ENCODE measurements around the gene PSMD13.

PSMD13 gene

DNA sequence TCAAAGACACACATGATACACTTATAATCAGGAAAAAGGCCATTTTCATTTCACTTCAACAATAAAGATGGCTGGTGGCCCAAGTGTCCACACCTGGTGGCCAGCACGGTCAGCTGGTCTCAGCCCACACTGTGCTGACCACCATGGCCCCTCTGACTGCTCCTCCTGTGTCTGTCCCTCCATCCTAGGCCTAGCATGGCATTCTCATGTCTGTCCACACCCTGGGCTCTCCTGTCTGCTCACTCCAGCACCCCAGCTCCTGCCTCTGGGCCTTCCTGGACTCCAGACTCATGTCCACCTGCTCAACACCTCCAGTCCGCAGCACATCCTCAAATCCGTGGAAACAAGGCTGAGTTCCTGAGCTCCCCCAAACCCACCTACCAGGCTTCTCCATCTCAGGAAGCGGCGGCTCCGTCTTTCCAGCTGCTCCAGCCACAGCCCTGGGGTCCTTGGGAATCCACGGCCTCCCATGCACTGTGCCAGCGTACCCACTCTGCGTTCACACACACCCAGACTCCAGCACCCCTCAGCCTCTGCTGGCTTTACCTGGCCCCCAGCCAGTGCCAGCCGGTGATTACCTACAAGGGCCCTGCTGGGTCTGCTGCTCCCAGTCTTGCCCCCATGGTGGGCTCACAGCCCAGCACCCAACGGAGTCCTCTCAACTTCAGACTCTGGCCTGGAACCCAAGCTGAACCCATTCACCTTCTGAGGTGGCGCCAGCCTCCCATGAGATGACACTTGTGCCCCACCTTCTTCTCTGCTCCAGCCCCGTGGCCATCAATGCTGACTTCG, 14.6 kb upstream of the PSMD13 start:
- H3K4me3 ChIP-seq (ENCODE audit: low read length), result no peak overlapping the region
- WGBS, result 95% methylated on average over 14 of the region's 14 CpGs
- no peaks in the 10 kb centered on the region for H3K27me3 ChIP-seq (ENCODE audit: insufficient read depth, low read length)
- H3K36me3 ChIP-seq (ENCODE audit: insufficient read depth, low read length), result peaks cover 4% of the 10 kb centered on the region
- no peak overlapping the region for H3K9ac ChIP-seq (ENCODE audit: low read depth, low read length)
- no peak overlapping the region for H3K27ac ChIP-seq (ENCODE audit: low read depth, low read length)
- H3K4me1 ChIP-seq (ENCODE audit: insufficient read depth, low read length), result no peaks in the 10 kb centered on the region
- no peaks in the 10 kb centered on the region for H3K9me3 ChIP-seq (ENCODE audit: insufficient read depth, low read depth, low read length)

GRCh38 chr11:223026-223789, 13.6 kb upstream of the PSMD13 start:
- H3K36me3 ChIP-seq (ENCODE audit: insufficient read depth, low read length), result peaks cover 4% of the 10 kb centered on the region
- H3K4me1 ChIP-seq (ENCODE audit: insufficient read depth, low read length), result no peaks in the 10 kb centered on the region
- no peak overlapping the region for H3K9ac ChIP-seq (ENCODE audit: low read depth, low read length)
- H3K27ac ChIP-seq (ENCODE audit: low read depth, low read length), result no peak overlapping the region
- H3K4me3 ChIP-seq (ENCODE audit: low read length), result no peak overlapping the region
- no peaks in the 10 kb centered on the region for H3K9me3 ChIP-seq (ENCODE audit: insufficient read depth, low read depth, low read length)
- H3K27me3 ChIP-seq (ENCODE audit: insufficient read depth, low read length), result no peaks in the 10 kb centered on the region
- 88% methylated on average over 16 of the region's 16 CpGs for WGBS

GRCh38 chr11:223884-224283, 12.9 kb upstream of the PSMD13 start:
- H3K4me3 ChIP-seq (ENCODE audit: low read length), result no peak overlapping the region
- H3K9me3 ChIP-seq (ENCODE audit: insufficient read depth, low read depth, low read length), result no peaks in the 10 kb centered on the region
- H3K9ac ChIP-seq (ENCODE audit: low read depth, low read length), result no peak overlapping the region
- H3K27ac ChIP-seq (ENCODE audit: low read depth, low read length), result no peak overlapping the region
- no peaks in the 10 kb centered on the region for H3K36me3 ChIP-seq (ENCODE audit: insufficient read depth, low read length)
- H3K4me1 ChIP-seq (ENCODE audit: insufficient read depth, low read length), result no peaks in the 10 kb centered on the region
- H3K27me3 ChIP-seq (ENCODE audit: insufficient read depth, low read length), result no peaks in the 10 kb centered on the region
- 93% methylated on average over 9 of the region's 9 CpGs for WGBS

- H3K9ac ChIP-seq (ENCODE audit: low read depth, low read length), result no peak overlapping the region
- H3K27me3 ChIP-seq (ENCODE audit: insufficient read depth, low read length), result no peaks in the 10 kb centered on the region
- H3K27ac ChIP-seq (ENCODE audit: low read depth, low read length), result no peak overlapping the region
- no peaks in the 10 kb centered on the region for H3K4me1 ChIP-seq (ENCODE audit: insufficient read depth, low read length)
- H3K9me3 ChIP-seq (ENCODE audit: insufficient read depth, low read depth, low read length), result no peaks in the 10 kb centered on the region
- no peak overlapping the region for H3K4me3 ChIP-seq (ENCODE audit: low read length)
- WGBS, result 95% methylated on average over 7 of the region's 7 CpGs
- H3K36me3 ChIP-seq (ENCODE audit: insufficient read depth, low read length), result no peaks in the 10 kb centered on the region
Measured at GRCh38 chr11:224424-224823, 12.4 kb upstream of the PSMD13 start.

DNA sequence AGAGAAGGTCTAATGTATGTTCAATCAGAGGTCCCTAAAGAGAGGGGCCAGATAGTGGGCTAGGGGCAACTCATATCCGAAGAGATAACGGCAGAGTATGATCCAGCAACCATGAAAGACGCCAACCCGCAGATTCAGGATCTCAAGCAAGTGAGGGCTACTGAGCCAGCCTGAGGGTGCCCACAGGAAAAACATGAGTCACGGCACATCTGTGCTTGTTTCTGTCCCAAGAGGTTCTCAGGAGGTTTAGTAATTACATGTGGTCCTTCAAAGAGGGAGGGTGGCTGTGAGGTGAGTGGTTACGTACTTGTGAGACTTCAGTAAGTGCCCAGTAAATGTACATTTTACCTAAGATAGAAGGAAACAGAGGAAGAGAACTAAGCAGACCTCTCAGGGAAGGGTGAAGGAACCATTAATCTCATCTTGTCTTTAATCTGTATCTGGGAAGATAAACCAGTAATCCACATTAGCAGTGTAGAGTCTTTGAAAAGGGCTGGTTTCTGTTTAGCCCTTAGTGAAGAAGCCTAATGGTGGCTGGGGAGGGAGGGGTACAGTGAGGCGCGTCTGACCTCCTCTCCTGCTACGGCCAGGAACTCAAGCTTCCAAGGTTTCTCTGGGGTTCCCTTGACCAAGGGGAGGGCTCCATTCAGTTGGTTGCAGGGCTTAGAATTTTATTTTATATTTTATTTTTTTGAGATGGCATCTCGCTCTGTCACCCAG, 10.9 kb upstream of the PSMD13 start:
- Histone ChIP-seq H3K9me3 (ENCODE audit: insufficient read depth, low read depth, low read length) (no peaks in the 10 kb centered on the region), H3K9ac (ENCODE audit: low read depth, low read length) (no peak overlapping the region), H3K4me3 (ENCODE audit: low read length) (no peak overlapping the region), H3K4me1 (ENCODE audit: insufficient read depth, low read length) (no peaks in the 10 kb centered on the region), H3K27me3 (ENCODE audit: insufficient read depth, low read length) (no peaks in the 10 kb centered on the region), H3K27ac (ENCODE audit: low read depth, low read length) (no peak overlapping the region), H3K36me3 (ENCODE audit: insufficient read depth, low read length) (no peaks in the 10 kb centered on the region)
- 94% methylated on average over 10 of the region's 10 CpGs for WGBS

GRCh38 chr11:227824-228379, 8.9 kb upstream of the PSMD13 start:
- WGBS, result 88% methylated on average over 5 of the region's 6 CpGs
- Histone ChIP-seq H3K9ac (ENCODE audit: low read depth, low read length) (no peak overlapping the region), H3K9me3 (ENCODE audit: insufficient read depth, low read depth, low read length) (no peaks in the 10 kb centered on the region), H3K27ac (ENCODE audit: low read depth, low read length) (no peak overlapping the region), H3K36me3 (ENCODE audit: insufficient read depth, low read length) (peaks cover 4% of the 10 kb centered on the region; the same call in 1 of the 2 replicates), H3K4me1 (ENCODE audit: insufficient read depth, low read length) (no peaks in the 10 kb centered on the region), H3K4me3 (ENCODE audit: low read length) (no peak overlapping the region), H3K27me3 (ENCODE audit: insufficient read depth, low read length) (no peaks in the 10 kb centered on the region)

DNA sequence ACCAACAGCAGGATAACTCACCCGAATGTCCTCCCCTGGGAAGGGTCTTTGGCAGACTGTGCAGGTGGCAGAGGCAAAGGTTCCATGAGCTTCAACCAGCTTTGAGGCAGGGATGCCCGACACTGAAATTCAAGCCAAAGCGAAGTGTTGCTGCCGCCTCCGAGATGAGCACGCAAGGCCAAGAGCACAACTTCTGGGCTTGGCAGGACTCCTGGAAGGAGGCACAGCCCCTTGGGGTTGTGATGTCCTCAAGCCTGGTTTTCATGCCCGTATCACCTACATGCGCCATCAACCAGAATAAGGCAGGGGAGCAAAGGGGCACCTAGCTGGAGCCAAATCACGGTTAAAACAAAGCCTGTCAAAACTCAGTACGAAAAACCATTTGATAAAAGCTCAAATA, 6.3 kb upstream of the PSMD13 start:
- H3K27ac ChIP-seq (ENCODE audit: low read depth, low read length), result no peak overlapping the region
- H3K9me3 ChIP-seq (ENCODE audit: insufficient read depth, low read depth, low read length), result no peaks in the 10 kb centered on the region
- H3K4me3 ChIP-seq (ENCODE audit: low read length), result no peak overlapping the region
- no peak overlapping the region; the same call in 1 of the 2 replicates for H3K9ac ChIP-seq (ENCODE audit: low read depth, low read length)
- H3K36me3 ChIP-seq (ENCODE audit: insufficient read depth, low read length), result peaks cover 4% of the 10 kb centered on the region; the same call in 1 of the 2 replicates
- WGBS, result 95% methylated on average over 10 of the region's 10 CpGs
- H3K4me1 ChIP-seq (ENCODE audit: insufficient read depth, low read length), result no peaks in the 10 kb centered on the region
- no peaks in the 10 kb centered on the region for H3K27me3 ChIP-seq (ENCODE audit: insufficient read depth, low read length)

GRCh38 chr11:232783-233565, 3.8 kb upstream of the PSMD13 start:
- H3K4me3 ChIP-seq (ENCODE audit: low read length), result no peak overlapping the region
- no peaks in the 10 kb centered on the region for H3K27me3 ChIP-seq (ENCODE audit: insufficient read depth, low read length)
- no peak overlapping the region for H3K27ac ChIP-seq (ENCODE audit: low read depth, low read length)
- H3K36me3 ChIP-seq (ENCODE audit: insufficient read depth, low read length), result peaks cover 4% of the 10 kb centered on the region; the same call in 1 of the 2 replicates
- no peaks in the 10 kb centered on the region for H3K9me3 ChIP-seq (ENCODE audit: insufficient read depth, low read depth, low read length)
- 0 out of 2 replicates have a peak, but pooled peaks cover 4% of the 10 kb centered on the region for H3K4me1 ChIP-seq (ENCODE audit: insufficient read depth, low read length)
- no peak overlapping the region for H3K9ac ChIP-seq (ENCODE audit: low read depth, low read length)
- WGBS, result 92% methylated on average over 20 of the region's 20 CpGs

DNA sequence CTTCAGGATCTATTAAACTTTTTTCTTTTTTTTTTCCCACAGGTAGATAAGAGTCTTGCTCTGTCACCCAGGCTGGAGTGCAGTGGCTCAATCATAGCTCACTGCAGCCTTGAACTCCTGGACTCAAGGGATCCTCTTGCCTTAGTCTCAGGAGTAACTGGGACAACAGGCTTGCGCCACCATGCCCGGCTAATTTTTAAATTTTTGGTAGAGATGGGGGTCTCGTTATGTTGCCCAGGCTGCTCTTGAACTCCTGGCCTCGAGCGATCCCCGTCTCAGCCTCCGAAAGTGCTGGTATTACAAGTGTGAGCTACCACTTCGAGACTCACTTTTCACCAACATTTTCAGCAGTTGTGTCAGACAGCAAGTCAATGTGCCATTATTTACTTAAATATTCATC, 1.6 kb upstream of the PSMD13 start:
- Histone ChIP-seq H3K9ac (ENCODE audit: low read depth, low read length) (peak overlapping the region; percentile 92; the same call in 1 of the 2 replicates), H3K27ac (ENCODE audit: low read depth, low read length) (no peak overlapping the region), H3K4me3 (ENCODE audit: low read length) (peak overlapping the region; percentile 90), H3K9me3 (ENCODE audit: insufficient read depth, low read depth, low read length) (no peaks in the 10 kb centered on the region), H3K36me3 (ENCODE audit: insufficient read depth, low read length) (peaks cover 18% of the 10 kb centered on the region), H3K27me3 (ENCODE audit: insufficient read depth, low read length) (no peaks in the 10 kb centered on the region), H3K4me1 (ENCODE audit: insufficient read depth, low read length) (0 out of 2 replicates have a peak, but pooled peaks cover 6% of the 10 kb centered on the region)
- WGBS, result 88% methylated on average over 8 of the region's 8 CpGs

DNA sequence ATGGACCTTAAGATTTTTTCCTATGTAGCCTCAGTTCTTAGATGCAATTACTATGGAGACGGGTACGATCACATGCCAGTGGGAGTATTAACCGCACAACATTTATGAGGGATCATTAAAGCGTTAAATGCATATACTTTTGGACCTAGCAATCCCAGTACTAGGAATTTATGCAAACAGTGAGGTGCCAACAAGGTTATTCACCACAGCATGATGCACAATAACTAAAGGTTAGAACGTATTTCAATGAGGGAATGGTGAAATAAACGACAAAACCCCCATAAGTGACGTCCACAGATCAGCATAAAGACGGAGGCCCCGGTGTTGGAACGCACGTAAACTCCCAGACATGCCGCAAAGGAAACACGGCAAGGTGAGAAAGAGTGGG, 1.2 kb upstream of the PSMD13 start:
- Histone ChIP-seq H3K4me1 (ENCODE audit: insufficient read depth, low read length) (0 out of 2 replicates have a peak, but pooled peaks cover 6% of the 10 kb centered on the region), H3K27me3 (ENCODE audit: insufficient read depth, low read length) (no peaks in the 10 kb centered on the region), H3K4me3 (ENCODE audit: low read length) (peak overlapping the region; percentile 90), H3K9ac (ENCODE audit: low read depth, low read length) (peak overlapping the region; percentile 92), H3K36me3 (ENCODE audit: insufficient read depth, low read length) (peaks cover 22% of the 10 kb centered on the region), H3K9me3 (ENCODE audit: insufficient read depth, low read depth, low read length) (no peaks in the 10 kb centered on the region), H3K27ac (ENCODE audit: low read depth, low read length) (peak overlapping the region; percentile 64; the same call in 1 of the 2 replicates)
- WGBS, result 18% methylated on average over 13 of the region's 13 CpGs
